Measurements from ENCODE around the gene WWC2. TPM values are rescaled to one million over a fixed set of nuclear protein-coding genes. Genes with fewer than 3 reads are reported as not detected.

WWC2 gene
- total and polyA plus RNA-seq, 2 experiments from 2014 or later, result 33.2 to 48.3 TPM

DNA sequence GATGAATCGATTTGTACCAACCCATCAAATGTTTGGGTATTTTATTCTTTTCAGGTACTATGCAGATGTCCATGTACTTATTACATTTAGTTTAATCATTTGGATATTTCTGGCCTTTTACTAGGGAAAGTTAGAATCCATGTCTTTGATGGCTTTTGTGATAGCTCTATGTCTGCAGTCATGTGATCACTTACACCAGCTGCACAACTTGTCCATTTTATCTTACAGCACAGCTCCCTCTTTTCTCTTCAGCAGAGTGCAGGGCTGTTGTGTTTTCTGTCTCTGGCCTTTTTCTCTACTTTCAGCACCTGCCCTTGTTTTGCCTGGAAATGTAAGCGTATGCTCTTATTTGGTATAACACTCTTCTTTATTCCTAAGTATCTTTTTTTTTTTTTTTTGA is 30.6 kb downstream of the WWC2 start:
- TF ChIP-seq EZH2 (IDR thresholded peaks at IDR 0.05; ENCODE audit: insufficient read depth, poor library complexity, severe bottlenecking) (no peak), EZH2phosphoT487 (IDR thresholded peaks at IDR 0.05; ENCODE audit: insufficient read depth, low read depth) (no peak)
- Histone ChIP-seq H3K4me3 (no peak overlapping the region), H3K4me1 (ENCODE audit: insufficient read depth) (peaks cover 27% of the 10 kb centered on the region), H3K79me2 (ENCODE audit: insufficient read depth) (peaks cover 100% of the 10 kb centered on the region), H3K9me3 (ENCODE audit: low read depth) (no peaks in the 10 kb centered on the region), H3K9me2 (ENCODE audit: insufficient read depth) (no peaks in the 10 kb centered on the region), H3K36me3 (ENCODE audit: low read depth) (no peaks in the 10 kb centered on the region), H2AFZ (no peak overlapping the region), H3K27me3 (replicated peaks; ENCODE audit: insufficient read depth) (no peaks in the 10 kb centered on the region), H4K20me1 (ENCODE audit: insufficient read depth) (peaks cover 33% of the 10 kb centered on the region), H3K4me2 (ENCODE audit: unreplicated experiment) (no peak overlapping the region), H3K27ac (no peak overlapping the region), H3K9ac (no peak overlapping the region), H3F3A (ENCODE audit: insufficient read depth) (peaks cover 3% of the 10 kb centered on the region; the same call in 1 of the 2 replicates)
- DNase-seq, result no peak
- in situ Hi-C loops (cut with MboI), result no loop called here
- WGBS, 2 experiments (ENCODE audit: low coverage in 1 of 2, low lambda C conversion rate in 2 of 2, missing lambda C conversion rate in 2 of 2), result 93 to 98% methylated on average over 2 of the region's 2 CpGs

DNA sequence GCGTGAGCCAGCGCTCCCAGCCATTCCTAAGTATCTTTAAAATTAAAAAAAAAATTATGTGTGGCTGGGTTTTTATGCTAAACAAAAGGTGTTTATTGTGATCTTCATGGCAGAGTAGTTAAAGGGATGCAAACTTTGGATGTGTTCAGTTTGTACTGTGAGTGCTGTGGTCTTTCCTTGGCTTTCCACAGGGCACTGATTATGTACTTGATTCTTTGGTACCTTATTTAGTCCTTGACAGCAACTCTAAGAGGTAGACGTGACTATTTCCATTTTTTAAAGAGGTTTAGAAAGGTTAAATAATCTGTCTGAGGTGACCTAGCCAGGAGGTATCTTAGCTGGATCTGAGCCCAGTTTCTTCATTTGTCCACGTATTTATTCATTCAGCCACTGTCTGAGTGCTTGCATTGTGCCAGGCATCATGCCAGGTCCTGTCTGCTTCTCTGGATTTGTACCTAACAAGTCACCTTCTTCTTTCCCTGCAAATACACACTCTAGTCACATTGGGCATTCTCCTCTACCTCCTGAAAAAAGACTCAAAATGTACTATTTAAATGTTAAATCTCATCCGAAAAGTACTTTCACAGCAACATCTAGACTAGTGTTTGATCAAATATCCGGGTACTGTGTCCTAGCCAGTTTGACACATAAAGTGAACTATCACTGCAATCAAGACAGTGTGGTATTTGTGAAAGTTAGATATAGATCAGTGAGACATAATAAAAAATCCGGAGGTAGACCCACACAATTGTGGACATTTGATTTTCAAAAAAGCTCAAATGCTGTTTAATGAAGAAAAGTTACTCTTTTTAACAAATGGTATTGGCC is 31.5 kb downstream of the WWC2 start:
- Histone ChIP-seq H3K27ac (no peak overlapping the region), H3K4me1 (ENCODE audit: insufficient read depth) (peaks cover 19% of the 10 kb centered on the region), H3F3A (ENCODE audit: insufficient read depth) (peaks cover 3% of the 10 kb centered on the region; the same call in 1 of the 2 replicates), H3K4me3 (no peak overlapping the region), H3K9ac (no peak overlapping the region), H3K4me2 (ENCODE audit: unreplicated experiment) (peak overlapping the region; percentile 1), H4K20me1 (ENCODE audit: insufficient read depth) (peaks cover 29% of the 10 kb centered on the region), H3K9me3 (ENCODE audit: low read depth) (no peaks in the 10 kb centered on the region), H3K27me3 (replicated peaks; ENCODE audit: insufficient read depth) (no peaks in the 10 kb centered on the region), H3K9me2 (ENCODE audit: insufficient read depth) (no peaks in the 10 kb centered on the region), H3K79me2 (ENCODE audit: insufficient read depth) (peaks cover 100% of the 10 kb centered on the region), H3K36me3 (ENCODE audit: low read depth) (no peaks in the 10 kb centered on the region), H2AFZ (no peak overlapping the region)
- no peak for TF ChIP-seq EZH2phosphoT487 (IDR thresholded peaks at IDR 0.05; ENCODE audit: insufficient read depth, low read depth)
- TF ChIP-seq EZH2 (IDR thresholded peaks at IDR 0.05; ENCODE audit: insufficient read depth, poor library complexity, severe bottlenecking), result no peak
- 77 to 82% methylated on average over 7 of the region's 7 CpGs for WGBS, 2 experiments (ENCODE audit: low coverage in 1 of 2, low lambda C conversion rate in 2 of 2, missing lambda C conversion rate in 2 of 2)
- peak; percentile 50 for DNase-seq
- in situ Hi-C loops (cut with MboI), result no loop called here

DNA sequence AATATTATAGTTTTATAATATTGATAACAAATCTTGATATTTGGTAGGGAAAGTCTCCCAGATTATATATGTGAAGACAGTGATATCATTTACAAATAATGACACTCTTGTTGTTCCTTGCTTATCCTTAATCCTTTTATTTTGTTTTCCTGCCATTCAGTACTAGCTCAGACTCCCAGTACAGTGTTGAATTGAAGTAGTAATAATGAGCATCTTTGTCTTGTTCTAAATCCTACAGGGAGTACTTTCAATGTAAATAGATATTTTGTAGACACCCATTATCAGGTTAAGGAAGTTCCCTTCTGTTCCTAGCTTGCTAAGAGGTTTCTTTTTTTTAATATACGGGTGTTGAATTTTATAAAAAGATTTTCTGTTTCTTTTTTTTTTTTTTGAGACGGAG is 33.0 kb downstream of the WWC2 start:
- H3K4me2 ChIP-seq (ENCODE audit: unreplicated experiment), result no peak overlapping the region
- H3K9me3 ChIP-seq (ENCODE audit: low read depth), result no peaks in the 10 kb centered on the region
- peaks cover 3% of the 10 kb centered on the region; the same call in 1 of the 2 replicates for H3F3A ChIP-seq (ENCODE audit: insufficient read depth)
- no peaks in the 10 kb centered on the region for H3K36me3 ChIP-seq (ENCODE audit: low read depth)
- no peaks in the 10 kb centered on the region for H3K27me3 ChIP-seq (replicated peaks; ENCODE audit: insufficient read depth)
- peaks cover 19% of the 10 kb centered on the region for H3K4me1 ChIP-seq (ENCODE audit: insufficient read depth)
- H3K79me2 ChIP-seq (ENCODE audit: insufficient read depth), result peaks cover 100% of the 10 kb centered on the region
- no peak overlapping the region for H2AFZ ChIP-seq
- H3K4me3 ChIP-seq, result no peak overlapping the region
- TF ChIP-seq EZH2 (IDR thresholded peaks at IDR 0.05; ENCODE audit: insufficient read depth, poor library complexity, severe bottlenecking), result no peak
- TF ChIP-seq EZH2phosphoT487 (IDR thresholded peaks at IDR 0.05; ENCODE audit: insufficient read depth, low read depth), result no peak
- in situ Hi-C loops (cut with MboI), result no loop called here
- no peak for DNase-seq
- WGBS, 2 experiments (ENCODE audit: low coverage in 1 of 2, low lambda C conversion rate in 2 of 2, missing lambda C conversion rate in 2 of 2), result 93 to 96% methylated on average over 2 of the region's 2 CpGs
- no peak overlapping the region for H3K9ac ChIP-seq
- H4K20me1 ChIP-seq (ENCODE audit: insufficient read depth), result peaks cover 26% of the 10 kb centered on the region
- H3K27ac ChIP-seq, result no peak overlapping the region
- H3K9me2 ChIP-seq (ENCODE audit: insufficient read depth), result no peaks in the 10 kb centered on the region

DNA sequence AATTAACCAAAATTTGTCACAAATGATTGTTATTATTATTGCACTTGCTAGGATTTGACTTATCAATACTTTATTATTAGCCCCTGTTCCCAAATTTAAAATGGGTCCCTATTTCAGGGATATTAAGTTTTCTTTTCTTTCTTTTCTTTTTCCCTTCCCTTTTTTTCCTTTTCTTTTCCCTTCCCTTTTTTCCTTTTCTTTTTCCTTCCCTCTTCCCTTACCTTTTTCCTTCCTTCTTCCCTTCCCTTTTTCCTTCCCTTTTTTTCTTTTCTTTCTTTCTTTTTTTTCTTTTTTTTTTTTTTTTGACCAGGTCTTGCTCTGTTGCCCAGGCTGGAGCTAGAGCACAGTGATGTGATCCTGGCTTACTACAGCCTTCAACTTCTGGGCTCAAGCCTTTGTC is 33.8 kb downstream of the WWC2 start:
- TF ChIP-seq EZH2 (IDR thresholded peaks at IDR 0.05; ENCODE audit: insufficient read depth, poor library complexity, severe bottlenecking) (no peak), EZH2phosphoT487 (IDR thresholded peaks at IDR 0.05; ENCODE audit: insufficient read depth, low read depth) (no peak)
- H2AFZ ChIP-seq, result no peak overlapping the region
- in situ Hi-C loops (cut with MboI), result no loop called here

More for the DNA sequence above, 33.8 kb downstream of the WWC2 start:
- Histone ChIP-seq H3K4me2 (ENCODE audit: unreplicated experiment) (no peak overlapping the region), H3K9me2 (ENCODE audit: insufficient read depth) (no peaks in the 10 kb centered on the region), H3K9ac (no peak overlapping the region), H3K9me3 (ENCODE audit: low read depth) (no peaks in the 10 kb centered on the region), H3K27me3 (replicated peaks; ENCODE audit: insufficient read depth) (no peaks in the 10 kb centered on the region), H3K4me3 (no peak overlapping the region), H4K20me1 (ENCODE audit: insufficient read depth) (peaks cover 26% of the 10 kb centered on the region), H3F3A (ENCODE audit: insufficient read depth) (peaks cover 3% of the 10 kb centered on the region; the same call in 1 of the 2 replicates), H3K4me1 (ENCODE audit: insufficient read depth) (peaks cover 19% of the 10 kb centered on the region), H3K36me3 (ENCODE audit: low read depth) (no peaks in the 10 kb centered on the region), H3K27ac (no peak overlapping the region), H3K79me2 (ENCODE audit: insufficient read depth) (peaks cover 100% of the 10 kb centered on the region)
- DNase-seq, result no peak
